ENCODE results near the gene CEP112. TPM values are rescaled to one million over a fixed set of nuclear protein-coding genes. Genes with fewer than 3 reads are reported as not detected.

Gene CEP112
- total and polyA plus RNA-seq, 9 of the 15 experiments (the other 6 are each of a cell fraction or from before 2014, with no cell fraction given), result 0.84 TPM; not detected in 8

DNA sequence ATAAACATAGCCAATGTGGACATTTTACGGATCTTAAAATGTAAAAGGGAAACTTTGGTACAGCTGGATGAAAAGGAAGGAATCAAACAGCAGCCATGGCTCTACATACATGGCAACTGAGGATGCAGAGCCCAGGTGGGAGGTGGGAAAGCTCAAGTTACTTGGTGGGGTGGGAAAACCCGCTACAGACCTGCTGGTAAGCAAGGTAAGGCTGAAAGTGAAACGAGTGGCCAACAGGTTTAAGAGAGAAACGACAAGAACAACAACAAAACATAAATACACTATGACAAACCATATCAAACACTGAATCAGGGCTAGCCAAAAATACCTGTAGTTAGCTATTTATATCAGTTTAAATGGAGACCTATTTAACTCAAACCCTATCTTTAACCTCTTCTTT is 185.3 kb downstream of the CEP112 start:
- no peaks in the 10 kb centered on the region for H3K4me1 ChIP-seq (replicated peaks in 1 of 2; ENCODE audit: control insufficient read depth in 2 of 2, insufficient read depth in 2 of 2, low read length in 2 of 2)
- POLR2A ChIA-PET, result interaction anchor here (0.6 kb wide), 1 partner anchor 20 kb away, joined by 4 read pairs; no protein-coding TSS in a partner anchor
- H3K9ac ChIP-seq (ENCODE audit: insufficient read depth in 1 of 2, low read depth in 2 of 2, low read length in 2 of 2), result no peak overlapping the region
- no peaks in the 10 kb centered on the region for H3K9me1 ChIP-seq (ENCODE audit: control insufficient read depth, insufficient read depth, low read length)
- CTCF ChIA-PET (ENCODE audit: low intra/inter-chr PET ratio), result no interaction called here
- no peaks in the 10 kb centered on the region for H3K79me2 ChIP-seq (ENCODE audit: control insufficient read depth, insufficient read depth, low read length)
- H3K36me3 ChIP-seq (ENCODE audit: control insufficient read depth, insufficient read depth, low read length), result no peaks in the 10 kb centered on the region
- H3K4me3 ChIP-seq, result no peak overlapping the region
- ATAC-seq (no peak), FAIRE-seq (no peak), DNase-seq (ENCODE audit: extremely low read depth in 1 of 4, low spot score in 3 of 4) (no peak)
- in situ Hi-C loops (cut with MboI), result no loop called here
- H3K27ac ChIP-seq (ENCODE audit: extremely low read depth, low read depth, low read length), result no peak overlapping the region
- no peak overlapping the region for H3K4me2 ChIP-seq (ENCODE audit: insufficient read depth, low read length)
- no peak overlapping the region for H2AFZ ChIP-seq (ENCODE audit: low read depth, low read length)
- no TSS peak for BruUV-seq (replicated peaks)
- no peaks in the 10 kb centered on the region for H3K27me3 ChIP-seq (ENCODE audit: control insufficient read depth in 2 of 2, insufficient read depth in 2 of 2, low read length in 2 of 2)
- no peaks in the 10 kb centered on the region for H4K20me1 ChIP-seq (replicated peaks; ENCODE audit: control insufficient read depth, insufficient read depth, low read length)
- H3K9me3 ChIP-seq (replicated peaks; ENCODE audit: control insufficient read depth, insufficient read depth, low read depth, low read length), result no peaks in the 10 kb centered on the region
- WGBS (ENCODE audit: insufficient coverage, low coverage, missing lambda C conversion rate), result 0% methylated on average over 4 of the region's 4 CpGs
- intact Hi-C loops (cut with micrococcal nuclease), result no loop called here
- TF ChIP-seq, protein P1, sequence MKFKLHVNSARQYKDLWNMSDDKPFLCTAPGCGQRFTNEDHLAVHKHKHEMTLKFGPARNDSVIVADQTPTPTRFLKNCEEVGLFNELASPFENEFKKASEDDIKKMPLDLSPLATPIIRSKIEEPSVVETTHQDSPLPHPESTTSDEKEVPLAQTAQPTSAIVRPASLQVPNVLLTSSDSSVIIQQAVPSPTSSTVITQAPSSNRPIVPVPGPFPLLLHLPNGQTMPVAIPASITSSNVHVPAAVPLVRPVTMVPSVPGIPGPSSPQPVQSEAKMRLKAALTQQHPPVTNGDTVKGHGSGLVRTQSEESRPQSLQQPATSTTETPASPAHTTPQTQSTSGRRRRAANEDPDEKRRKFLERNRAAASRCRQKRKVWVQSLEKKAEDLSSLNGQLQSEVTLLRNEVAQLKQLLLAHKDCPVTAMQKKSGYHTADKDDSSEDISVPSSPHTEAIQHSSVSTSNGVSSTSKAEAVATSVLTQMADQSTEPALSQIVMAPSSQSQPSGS (CRISPR knock-in tag; IDR thresholded peaks at IDR 0.05), result no peak
- TF ChIP-seq NR3C1 (CRISPR knock-in tag; IDR thresholded peaks at IDR 0.05), result no peak
- TF ChIP-seq ZNF12 (CRISPR knock-in tag; IDR thresholded peaks at IDR 0.05), result no peak
- no peak for TF ChIP-seq DIDO1 (tag; IDR thresholded peaks at IDR 0.05; ENCODE audit: low read depth)
- TF ChIP-seq, protein P2, sequence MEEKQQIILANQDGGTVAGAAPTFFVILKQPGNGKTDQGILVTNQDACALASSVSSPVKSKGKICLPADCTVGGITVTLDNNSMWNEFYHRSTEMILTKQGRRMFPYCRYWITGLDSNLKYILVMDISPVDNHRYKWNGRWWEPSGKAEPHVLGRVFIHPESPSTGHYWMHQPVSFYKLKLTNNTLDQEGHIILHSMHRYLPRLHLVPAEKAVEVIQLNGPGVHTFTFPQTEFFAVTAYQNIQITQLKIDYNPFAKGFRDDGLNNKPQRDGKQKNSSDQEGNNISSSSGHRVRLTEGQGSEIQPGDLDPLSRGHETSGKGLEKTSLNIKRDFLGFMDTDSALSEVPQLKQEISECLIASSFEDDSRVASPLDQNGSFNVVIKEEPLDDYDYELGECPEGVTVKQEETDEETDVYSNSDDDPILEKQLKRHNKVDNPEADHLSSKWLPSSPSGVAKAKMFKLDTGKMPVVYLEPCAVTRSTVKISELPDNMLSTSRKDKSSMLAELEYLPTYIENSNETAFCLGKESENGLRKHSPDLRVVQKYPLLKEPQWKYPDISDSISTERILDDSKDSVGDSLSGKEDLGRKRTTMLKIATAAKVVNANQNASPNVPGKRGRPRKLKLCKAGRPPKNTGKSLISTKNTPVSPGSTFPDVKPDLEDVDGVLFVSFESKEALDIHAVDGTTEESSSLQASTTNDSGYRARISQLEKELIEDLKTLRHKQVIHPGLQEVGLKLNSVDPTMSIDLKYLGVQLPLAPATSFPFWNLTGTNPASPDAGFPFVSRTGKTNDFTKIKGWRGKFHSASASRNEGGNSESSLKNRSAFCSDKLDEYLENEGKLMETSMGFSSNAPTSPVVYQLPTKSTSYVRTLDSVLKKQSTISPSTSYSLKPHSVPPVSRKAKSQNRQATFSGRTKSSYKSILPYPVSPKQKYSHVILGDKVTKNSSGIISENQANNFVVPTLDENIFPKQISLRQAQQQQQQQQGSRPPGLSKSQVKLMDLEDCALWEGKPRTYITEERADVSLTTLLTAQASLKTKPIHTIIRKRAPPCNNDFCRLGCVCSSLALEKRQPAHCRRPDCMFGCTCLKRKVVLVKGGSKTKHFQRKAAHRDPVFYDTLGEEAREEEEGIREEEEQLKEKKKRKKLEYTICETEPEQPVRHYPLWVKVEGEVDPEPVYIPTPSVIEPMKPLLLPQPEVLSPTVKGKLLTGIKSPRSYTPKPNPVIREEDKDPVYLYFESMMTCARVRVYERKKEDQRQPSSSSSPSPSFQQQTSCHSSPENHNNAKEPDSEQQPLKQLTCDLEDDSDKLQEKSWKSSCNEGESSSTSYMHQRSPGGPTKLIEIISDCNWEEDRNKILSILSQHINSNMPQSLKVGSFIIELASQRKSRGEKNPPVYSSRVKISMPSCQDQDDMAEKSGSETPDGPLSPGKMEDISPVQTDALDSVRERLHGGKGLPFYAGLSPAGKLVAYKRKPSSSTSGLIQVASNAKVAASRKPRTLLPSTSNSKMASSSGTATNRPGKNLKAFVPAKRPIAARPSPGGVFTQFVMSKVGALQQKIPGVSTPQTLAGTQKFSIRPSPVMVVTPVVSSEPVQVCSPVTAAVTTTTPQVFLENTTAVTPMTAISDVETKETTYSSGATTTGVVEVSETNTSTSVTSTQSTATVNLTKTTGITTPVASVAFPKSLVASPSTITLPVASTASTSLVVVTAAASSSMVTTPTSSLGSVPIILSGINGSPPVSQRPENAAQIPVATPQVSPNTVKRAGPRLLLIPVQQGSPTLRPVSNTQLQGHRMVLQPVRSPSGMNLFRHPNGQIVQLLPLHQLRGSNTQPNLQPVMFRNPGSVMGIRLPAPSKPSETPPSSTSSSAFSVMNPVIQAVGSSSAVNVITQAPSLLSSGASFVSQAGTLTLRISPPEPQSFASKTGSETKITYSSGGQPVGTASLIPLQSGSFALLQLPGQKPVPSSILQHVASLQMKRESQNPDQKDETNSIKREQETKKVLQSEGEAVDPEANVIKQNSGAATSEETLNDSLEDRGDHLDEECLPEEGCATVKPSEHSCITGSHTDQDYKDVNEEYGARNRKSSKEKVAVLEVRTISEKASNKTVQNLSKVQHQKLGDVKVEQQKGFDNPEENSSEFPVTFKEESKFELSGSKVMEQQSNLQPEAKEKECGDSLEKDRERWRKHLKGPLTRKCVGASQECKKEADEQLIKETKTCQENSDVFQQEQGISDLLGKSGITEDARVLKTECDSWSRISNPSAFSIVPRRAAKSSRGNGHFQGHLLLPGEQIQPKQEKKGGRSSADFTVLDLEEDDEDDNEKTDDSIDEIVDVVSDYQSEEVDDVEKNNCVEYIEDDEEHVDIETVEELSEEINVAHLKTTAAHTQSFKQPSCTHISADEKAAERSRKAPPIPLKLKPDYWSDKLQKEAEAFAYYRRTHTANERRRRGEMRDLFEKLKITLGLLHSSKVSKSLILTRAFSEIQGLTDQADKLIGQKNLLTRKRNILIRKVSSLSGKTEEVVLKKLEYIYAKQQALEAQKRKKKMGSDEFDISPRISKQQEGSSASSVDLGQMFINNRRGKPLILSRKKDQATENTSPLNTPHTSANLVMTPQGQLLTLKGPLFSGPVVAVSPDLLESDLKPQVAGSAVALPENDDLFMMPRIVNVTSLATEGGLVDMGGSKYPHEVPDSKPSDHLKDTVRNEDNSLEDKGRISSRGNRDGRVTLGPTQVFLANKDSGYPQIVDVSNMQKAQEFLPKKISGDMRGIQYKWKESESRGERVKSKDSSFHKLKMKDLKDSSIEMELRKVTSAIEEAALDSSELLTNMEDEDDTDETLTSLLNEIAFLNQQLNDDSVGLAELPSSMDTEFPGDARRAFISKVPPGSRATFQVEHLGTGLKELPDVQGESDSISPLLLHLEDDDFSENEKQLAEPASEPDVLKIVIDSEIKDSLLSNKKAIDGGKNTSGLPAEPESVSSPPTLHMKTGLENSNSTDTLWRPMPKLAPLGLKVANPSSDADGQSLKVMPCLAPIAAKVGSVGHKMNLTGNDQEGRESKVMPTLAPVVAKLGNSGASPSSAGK (IDR thresholded peaks at IDR 0.05), result no peak
- TF ChIP-seq GABPA (tag; conservative IDR thresholded peaks at IDR 0.05; ENCODE audit: low read depth), result no peak
- TF ChIP-seq, protein P3, sequence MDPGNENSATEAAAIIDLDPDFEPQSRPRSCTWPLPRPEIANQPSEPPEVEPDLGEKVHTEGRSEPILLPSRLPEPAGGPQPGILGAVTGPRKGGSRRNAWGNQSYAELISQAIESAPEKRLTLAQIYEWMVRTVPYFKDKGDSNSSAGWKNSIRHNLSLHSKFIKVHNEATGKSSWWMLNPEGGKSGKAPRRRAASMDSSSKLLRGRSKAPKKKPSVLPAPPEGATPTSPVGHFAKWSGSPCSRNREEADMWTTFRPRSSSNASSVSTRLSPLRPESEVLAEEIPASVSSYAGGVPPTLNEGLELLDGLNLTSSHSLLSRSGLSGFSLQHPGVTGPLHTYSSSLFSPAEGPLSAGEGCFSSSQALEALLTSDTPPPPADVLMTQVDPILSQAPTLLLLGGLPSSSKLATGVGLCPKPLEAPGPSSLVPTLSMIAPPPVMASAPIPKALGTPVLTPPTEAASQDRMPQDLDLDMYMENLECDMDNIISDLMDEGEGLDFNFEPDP (CRISPR knock-in tag; IDR thresholded peaks at IDR 0.05), result no peak
- no peak for TF ChIP-seq JUND (IDR thresholded peaks at IDR 0.05; ENCODE audit: borderline replicate concordance, low read depth, low read length)
- TF ChIP-seq JUND (tag; IDR thresholded peaks at IDR 0.05; ENCODE audit: borderline replicate concordance, low read depth, low read length), result no peak
